MG63 (cell line): ENCODE results near the gene ISOC2. TPM values are rescaled to one million over a fixed set of nuclear protein-coding genes. Genes with fewer than 3 reads are reported as not detected.
A peak's percentile ranks its signal among the peaks of the same experiment; 100 is the strongest.

ENCODE experiments used
- DNase-seq: peaks from one replicate; pipeline ENCODE4 v3.0.0-alpha.2; 2020
- H3K27me3 ChIP-seq: fragments of 250-450 bp; sonication (Bioruptor Pico); 2 replicates; pipeline ENCODE4 v1.5.1; 2020; ENCODE audit warnings: mild to moderate bottlenecking, moderate library complexity
- H3K36me3 ChIP-seq: fragments of 250-450 bp; sonication (Bioruptor Pico); 2 replicates; pipeline ENCODE4 v1.5.1; 2020; ENCODE audit warnings: mild to moderate bottlenecking, moderate library complexity
- H3K4me3 ChIP-seq: fragments of 250-450 bp; sonication (Bioruptor Pico); 2 replicates; pipeline ENCODE4 v1.5.1; 2020; ENCODE audit warnings: mild to moderate bottlenecking, moderate library complexity
- H3K9me3 ChIP-seq: fragments of 250-450 bp; sonication (Bioruptor Pico); 2 replicates; pipeline ENCODE4 v1.5.1; 2020; ENCODE audit warnings: mild to moderate bottlenecking, moderate library complexity
- total RNA-seq: library from RNA; depleted of rRNA; stranded (reverse); fragments of >200 nt; shearing (Covaris generic); gene quantifications from 2 replicates; pipeline ENCODE4 v1.2.3, GENCODE V29; 2014; ENCODE audit warnings: low replicate concordance

The ISOC2 gene
- total RNA-seq, 1 experiment from 2014 or later, result 180 TPM

DNA sequence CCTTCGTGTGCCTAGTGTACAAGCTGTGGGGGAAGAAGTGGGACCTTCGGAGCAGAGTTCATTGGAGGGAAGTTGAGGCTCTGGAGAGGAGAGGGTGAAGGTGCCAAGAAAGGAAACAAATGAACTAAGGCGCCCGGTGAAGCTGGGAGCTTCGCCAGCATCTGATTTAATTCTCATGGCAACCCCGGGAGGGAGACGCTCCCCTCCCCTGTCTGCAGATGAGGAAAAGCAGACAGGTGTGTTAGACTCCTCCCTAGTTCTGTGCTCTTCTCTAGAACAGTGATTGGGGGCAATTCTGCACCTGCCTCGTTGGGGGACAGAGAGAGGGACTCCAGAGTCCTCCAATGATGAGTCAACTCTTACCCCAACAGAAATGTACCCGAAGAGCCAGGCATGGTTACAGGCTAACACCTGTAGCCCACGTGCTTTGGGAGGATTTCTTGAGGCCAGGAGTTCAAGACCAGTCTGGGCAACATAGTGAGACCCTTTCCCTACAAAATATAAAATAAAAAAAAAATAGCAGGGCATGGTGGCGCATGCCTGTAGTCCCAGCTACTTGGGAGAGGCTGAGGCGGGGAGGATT, 31.0 kb upstream of the ISOC2 start:
- H3K27me3 ChIP-seq, result no peaks in the 10 kb centered on the region
- H3K4me3 ChIP-seq, result no peak overlapping the region
- no peaks in the 10 kb centered on the region for H3K9me3 ChIP-seq
- no peaks in the 10 kb centered on the region for H3K36me3 ChIP-seq
- DNase-seq, result no peak

DNA sequence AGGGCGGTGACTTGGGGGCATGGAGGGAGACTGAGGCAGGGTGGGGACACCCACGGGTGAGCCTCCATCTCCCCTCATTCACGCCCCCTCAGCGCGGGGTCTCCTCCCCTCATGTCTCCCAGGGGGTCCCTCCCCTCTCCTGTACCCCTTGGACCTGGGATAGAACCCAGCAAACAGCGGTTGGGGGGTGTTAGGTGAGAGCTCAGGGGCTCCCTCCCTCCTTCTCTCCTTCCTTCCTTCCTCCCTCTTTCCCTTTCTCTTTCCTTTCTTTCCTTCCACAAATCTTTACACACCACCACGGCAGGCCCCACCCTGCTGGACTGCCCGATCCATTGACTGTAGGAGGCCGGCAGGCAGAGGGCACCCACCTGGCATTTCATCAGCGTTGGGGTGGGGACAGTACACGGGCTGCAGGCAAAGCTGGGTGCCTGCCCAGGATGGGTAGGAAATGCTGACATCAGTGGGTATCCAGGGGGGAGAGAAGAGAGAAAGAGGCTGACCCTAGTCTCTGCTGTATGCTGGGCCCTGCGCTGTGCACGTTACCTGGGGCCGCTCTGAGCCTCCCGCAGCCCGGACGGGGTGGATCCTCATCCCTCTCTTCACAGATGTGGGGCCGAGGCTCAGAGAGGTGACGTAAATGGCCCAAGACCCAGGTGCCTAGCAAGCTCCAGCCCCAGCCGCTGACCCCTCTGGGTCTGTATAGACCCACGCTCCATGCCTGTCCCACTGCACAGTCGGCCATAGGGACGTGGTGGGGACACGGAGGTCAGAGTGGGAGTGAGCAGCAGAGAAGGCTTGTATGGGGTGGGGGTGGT, 30.3 kb upstream of the ISOC2 start:
- Histone ChIP-seq H3K36me3 (no peaks in the 10 kb centered on the region), H3K27me3 (no peaks in the 10 kb centered on the region), H3K4me3 (no peak overlapping the region), H3K9me3 (no peaks in the 10 kb centered on the region)
- DNase-seq, result peak; percentile 72

DNA sequence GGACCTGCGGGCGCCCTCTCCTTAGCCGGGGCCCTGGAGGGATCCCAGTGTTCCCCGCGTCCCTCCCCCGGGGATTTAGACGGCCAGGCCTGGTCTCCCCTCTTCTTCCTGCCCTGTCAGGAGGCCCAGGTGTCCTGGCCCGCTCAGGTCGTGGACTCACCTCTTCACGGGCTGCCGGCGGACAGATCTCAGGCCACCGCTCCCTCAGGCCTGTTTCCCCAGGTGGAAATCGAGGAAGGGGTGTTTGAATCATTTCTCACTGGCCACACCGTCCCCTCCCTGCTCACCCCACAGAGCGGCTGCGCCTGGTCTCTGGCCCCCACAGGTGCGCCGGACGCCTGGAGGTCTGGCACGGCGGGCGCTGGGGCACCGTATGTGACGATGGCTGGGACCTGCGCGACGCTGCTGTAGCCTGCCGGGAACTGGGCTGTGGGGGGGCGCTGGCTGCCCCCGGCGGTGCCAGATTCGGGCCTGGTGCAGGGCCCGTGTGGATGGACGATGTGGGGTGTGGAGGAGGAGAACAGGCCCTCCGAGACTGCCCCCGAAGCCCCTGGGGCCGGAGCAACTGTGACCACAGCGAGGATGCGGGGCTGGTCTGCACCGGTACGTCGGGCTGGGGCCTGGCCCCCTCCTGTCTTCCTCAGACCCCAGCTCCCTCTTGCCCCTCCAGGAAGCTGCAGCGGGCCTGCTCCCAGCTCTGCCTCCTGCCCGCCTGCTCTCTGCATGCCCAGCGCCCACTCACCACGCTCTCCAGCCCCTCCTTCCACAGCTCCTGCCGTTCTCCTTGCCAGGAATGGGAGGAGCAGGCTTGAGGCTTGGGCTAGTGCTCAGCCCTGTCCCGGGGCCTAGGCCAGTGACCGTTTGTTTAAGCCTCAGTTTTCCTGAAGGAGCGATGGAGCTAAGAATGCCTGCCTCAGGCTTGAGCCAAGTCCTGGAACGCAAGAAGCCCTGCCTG, 29.3 kb upstream of the ISOC2 start:
- H3K4me3 ChIP-seq, result no peak overlapping the region
- no peaks in the 10 kb centered on the region for H3K9me3 ChIP-seq
- no peaks in the 10 kb centered on the region for H3K27me3 ChIP-seq
- peak; percentile 51 for DNase-seq
- peaks cover 5% of the 10 kb centered on the region; the same call in 1 of the 2 replicates for H3K36me3 ChIP-seq

DNA sequence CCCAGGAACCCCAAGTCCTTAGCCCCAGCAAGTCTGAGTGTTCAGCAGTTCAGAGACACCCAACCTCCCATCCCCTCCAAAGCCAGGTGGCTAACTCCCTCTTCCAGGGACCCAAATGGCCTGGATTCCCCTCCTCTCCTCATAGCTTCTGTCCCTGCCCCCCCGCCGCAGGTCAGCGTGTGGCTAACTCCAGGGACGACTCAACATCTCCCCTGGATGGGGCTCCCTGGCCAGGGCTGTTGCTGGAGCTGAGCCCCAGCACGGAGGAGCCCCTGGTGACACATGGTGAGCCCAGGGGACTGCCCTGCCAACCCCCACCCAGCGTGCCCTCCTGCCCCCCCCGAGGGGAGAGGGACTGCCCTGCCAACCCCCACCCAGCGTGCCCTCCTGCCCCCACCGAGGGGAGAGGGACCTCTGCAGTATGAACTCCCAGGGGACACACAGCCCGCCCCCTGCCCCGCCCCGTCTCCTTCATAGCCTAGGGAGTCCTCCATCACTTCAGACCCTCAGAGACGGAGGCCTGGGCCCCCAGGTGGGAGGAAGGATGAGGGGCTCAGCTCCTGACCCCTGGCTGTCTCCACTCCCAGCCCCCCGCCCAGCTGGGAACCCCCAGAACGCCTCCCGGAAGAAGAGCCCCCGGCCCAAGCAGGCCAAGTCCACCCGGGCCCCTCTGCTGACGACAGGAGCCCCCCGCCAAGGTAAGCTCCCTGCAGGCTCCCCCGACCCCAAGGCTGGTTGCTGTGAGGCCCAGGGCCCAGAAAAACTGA, 28.5 kb upstream of the ISOC2 start:
- peak; percentile 42 for DNase-seq
- H3K4me3 ChIP-seq, result no peak overlapping the region
- H3K9me3 ChIP-seq, result no peaks in the 10 kb centered on the region
- peaks cover 5% of the 10 kb centered on the region; the same call in 1 of the 2 replicates for H3K36me3 ChIP-seq
- H3K27me3 ChIP-seq, result no peaks in the 10 kb centered on the region

GRCh38 chr19:55488986-55489710, 27.7 kb upstream of the ISOC2 start:
- no peak overlapping the region for H3K4me3 ChIP-seq
- no peaks in the 10 kb centered on the region for H3K27me3 ChIP-seq
- no peaks in the 10 kb centered on the region for H3K9me3 ChIP-seq
- DNase-seq, result no peak
- H3K36me3 ChIP-seq, result peaks cover 7% of the 10 kb centered on the region

- DNase-seq, result peak; percentile 79
- Histone ChIP-seq H3K9me3 (no peaks in the 10 kb centered on the region), H3K4me3 (peak within 1 kb of the TSS; percentile 12; the same call in 1 of the 2 replicates), H3K36me3 (peaks cover 14% of the 10 kb centered on the region), H3K27me3 (no peaks in the 10 kb centered on the region)
These were observed 26.7 kb upstream of the ISOC2 start, which contains the start of gene SSC5D for GRCh38 chr19:55487924-55488687. Gene SSC5D, plus strand, starts transcription at chr19:55488436. Its CDS starts 154 bp downstream, at chr19:55488590.

DNA sequence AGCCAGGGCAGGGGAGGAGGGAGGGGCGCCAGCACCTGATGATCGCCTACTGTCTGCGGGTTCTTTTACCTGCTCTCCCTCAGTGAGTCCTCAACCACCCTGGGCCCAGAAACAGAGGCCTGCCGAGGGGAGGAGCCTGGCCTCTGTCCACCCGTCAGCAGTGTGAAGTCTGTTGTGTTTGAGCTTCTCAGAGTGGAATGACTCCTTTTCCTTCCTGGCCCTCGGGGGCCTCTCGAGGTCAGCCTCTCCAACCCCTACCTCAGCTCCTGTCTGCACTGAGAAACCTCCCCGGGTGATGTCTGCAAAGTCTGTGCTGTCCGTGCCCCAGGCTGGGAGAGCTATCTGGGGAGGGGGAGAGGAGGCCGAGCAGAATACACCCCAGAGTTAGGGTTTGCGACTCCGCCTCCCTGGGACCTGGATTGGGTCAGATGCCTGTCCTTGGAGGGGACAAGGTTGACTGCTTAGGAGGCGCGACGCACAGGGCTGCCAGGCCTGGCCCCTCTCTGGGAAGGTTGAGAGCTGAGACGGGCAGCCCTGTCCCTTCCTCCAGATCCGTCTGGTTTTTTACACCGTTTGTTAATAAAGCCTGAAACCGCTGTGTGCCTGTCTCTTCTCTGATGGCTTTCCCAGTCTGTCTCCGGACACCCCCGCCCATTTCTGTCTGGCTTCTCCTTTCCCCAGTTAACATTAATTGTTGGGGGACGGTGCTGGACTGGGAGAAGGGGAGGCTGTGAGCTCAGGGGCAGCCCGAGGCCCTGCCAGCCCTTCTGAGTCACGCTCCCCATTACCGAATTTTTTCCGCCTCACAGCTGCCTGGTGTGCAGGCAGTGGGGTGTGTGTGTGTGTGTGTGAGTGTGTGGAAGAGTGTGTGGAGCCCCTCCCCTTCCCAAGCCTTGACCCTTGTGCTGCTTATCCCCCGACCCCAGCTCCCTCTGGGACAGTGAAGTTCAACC, 25.8 kb upstream of the ISOC2 start:
- peak overlapping the region; percentile 12; the same call in 1 of the 2 replicates for H3K4me3 ChIP-seq
- DNase-seq, result peak; percentile 99
- H3K9me3 ChIP-seq, result no peaks in the 10 kb centered on the region
- H3K36me3 ChIP-seq, result peaks cover 18% of the 10 kb centered on the region
- no peaks in the 10 kb centered on the region for H3K27me3 ChIP-seq

DNA sequence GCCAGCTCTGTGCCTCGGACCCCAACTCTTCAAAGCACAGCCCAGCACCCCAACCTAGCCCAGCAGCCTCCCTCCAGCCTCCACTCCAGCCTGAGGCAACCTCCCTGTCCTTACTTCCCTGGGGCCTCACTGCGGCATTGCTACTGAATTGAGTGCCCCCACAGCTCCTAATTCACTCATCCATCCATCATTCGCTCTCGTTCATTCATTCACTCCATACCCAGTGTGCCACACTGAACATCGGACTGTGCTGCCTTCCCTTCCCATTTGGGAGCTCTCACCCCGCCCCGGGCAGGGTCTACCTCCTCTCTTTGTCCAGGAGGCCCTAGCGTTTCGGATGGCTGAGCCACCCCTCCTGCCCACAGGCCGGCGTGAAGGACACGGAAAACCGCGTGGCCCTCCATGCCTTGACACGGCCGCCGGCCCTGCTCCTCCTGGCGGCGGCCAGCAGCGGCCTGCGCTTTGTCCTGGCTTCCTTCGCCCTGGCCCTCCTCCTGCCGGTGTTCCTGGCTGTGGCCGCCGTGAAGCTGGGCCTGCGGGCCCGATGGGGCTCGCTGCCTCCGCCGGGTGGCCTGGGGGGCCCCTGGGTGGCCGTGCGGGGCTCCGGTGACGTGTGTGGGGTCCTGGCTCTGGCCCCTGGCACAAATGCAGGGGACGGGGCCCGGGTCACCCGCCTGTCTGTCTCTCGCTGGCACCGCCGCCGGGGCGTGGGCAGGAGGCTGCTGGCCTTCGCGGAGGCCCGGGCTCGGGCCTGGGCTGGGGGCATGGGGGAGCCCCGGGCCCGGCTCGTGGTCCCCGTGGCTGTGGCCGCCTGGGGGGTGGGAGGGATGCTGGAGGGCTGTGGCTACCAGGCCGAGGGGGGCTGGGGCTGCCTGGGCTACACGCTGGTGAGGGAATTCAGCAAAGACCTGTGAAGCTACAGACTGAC, 24.9 kb upstream of the ISOC2 start:
- DNase-seq, result no peak
- Histone ChIP-seq H3K9me3 (no peaks in the 10 kb centered on the region), H3K36me3 (peaks cover 18% of the 10 kb centered on the region), H3K27me3 (no peaks in the 10 kb centered on the region), H3K4me3 (peak overlapping the region; percentile 60)

GRCh38 chr19:55485439-55486011, 24.1 kb upstream of the ISOC2 start:
- DNase-seq, result no peak
- Histone ChIP-seq H3K4me3 (peak overlapping the region; percentile 60), H3K27me3 (no peaks in the 10 kb centered on the region), H3K36me3 (peaks cover 18% of the 10 kb centered on the region), H3K9me3 (no peaks in the 10 kb centered on the region)

DNA sequence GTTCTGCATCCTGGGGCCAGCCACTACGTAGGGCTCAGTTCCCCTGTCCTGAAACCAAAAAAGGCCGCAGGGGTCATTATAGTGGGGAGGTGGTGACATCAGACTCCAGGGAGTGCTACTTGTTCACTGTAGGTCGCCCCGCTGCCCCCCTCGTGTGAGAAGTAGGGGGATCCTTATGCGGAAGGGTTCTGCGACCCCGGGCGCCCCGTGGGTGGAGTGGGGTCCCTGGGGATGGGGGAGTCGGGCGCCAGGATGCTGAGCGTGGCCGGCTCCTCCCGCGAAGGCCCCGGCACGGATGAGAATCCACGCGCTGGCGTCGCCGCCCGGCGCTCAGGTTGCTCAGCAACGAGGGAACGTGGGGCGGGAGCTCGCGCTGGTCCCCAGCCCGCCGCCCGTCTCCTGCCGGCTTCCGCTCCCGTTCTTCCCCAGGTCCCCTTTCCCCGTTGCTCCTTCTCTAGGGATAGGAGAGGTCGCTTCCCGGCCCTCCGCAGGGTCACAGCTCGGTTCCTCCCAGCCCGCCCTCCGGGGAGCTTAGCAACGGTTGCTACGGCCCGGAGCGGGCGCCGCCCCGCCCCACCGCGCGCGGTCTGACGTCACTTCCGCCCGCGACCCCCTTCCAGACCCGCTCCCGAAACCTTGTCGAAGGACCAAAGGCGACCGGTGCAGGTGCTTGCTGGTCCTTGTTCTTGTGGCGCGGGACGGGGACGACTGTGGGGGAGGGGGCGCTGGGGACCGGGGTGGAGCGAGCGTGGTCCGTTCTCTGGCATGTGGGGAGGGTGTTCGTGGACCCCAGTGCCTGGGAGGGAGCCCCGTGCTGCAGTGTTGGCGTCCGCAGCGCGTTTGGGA, 23.4 kb upstream of the ISOC2 start, which contains the start of gene NAT14:
Gene NAT14 (plus strand): TSS at position 596 of the 846 bp plus-strand sequence. CDS start 521 bp downstream, outside the sequence.
- Histone ChIP-seq H3K27me3 (no peaks in the 10 kb centered on the region), H3K36me3 (peaks cover 18% of the 10 kb centered on the region), H3K9me3 (no peaks in the 10 kb centered on the region), H3K4me3 (peak within 1 kb of the TSS; percentile 60)
- peak; percentile 74 for DNase-seq

GRCh38 chr19:55483706-55484592, 22.5 kb upstream of the ISOC2 start:
- no peak for DNase-seq
- no peaks in the 10 kb centered on the region for H3K27me3 ChIP-seq
- no peaks in the 10 kb centered on the region for H3K9me3 ChIP-seq
- peaks cover 18% of the 10 kb centered on the region for H3K36me3 ChIP-seq
- peak overlapping the region; percentile 60 for H3K4me3 ChIP-seq
